ENCODE measurements around the gene CCDC184.

- no peak for TF ChIP-seq ZFX (IDR thresholded peaks at IDR 0.05)
- TF ChIP-seq CTCF (conservative IDR thresholded peaks at IDR 0.05) = no peak
These were observed 19.7 kb downstream of the CCDC184 start, which contains the start of gene OR10AD1 for GRCh38 chr12:48203192-48203591.
